GM19193 (cell line): Measurements from ENCODE around the gene IQCM.

ENCODE experiments used
- POLR2A ChIP-seq: IDR thresholded peaks from 4 replicates; pipeline ENCODE4 v1.6.1; 2011; ENCODE audit not compliant: insufficient read depth, insufficient read length; ENCODE audit errors: extremely low read depth

Gene IQCM

GRCh38 chr4:149793459-149793858 lies 22.2 kb downstream of the IQCM start:
- no peak for TF ChIP-seq POLR2A

- no peak for TF ChIP-seq POLR2A
Observed at GRCh38 chr4:149791851-149792250, 23.8 kb downstream of the IQCM start.

- TF ChIP-seq POLR2A, result no peak
Observed at GRCh38 chr4:149790172-149790907, 25.3 kb downstream of the IQCM start.

GRCh38 chr4:149788300-149788699 lies 27.3 kb downstream of the IQCM start:
- no peak for TF ChIP-seq POLR2A

GRCh38 chr4:149785696-149786431 lies 29.8 kb downstream of the IQCM start:
- no peak for TF ChIP-seq POLR2A

GRCh38 chr4:149784018-149784417 lies 31.6 kb downstream of the IQCM start:
- TF ChIP-seq POLR2A, result no peak

DNA sequence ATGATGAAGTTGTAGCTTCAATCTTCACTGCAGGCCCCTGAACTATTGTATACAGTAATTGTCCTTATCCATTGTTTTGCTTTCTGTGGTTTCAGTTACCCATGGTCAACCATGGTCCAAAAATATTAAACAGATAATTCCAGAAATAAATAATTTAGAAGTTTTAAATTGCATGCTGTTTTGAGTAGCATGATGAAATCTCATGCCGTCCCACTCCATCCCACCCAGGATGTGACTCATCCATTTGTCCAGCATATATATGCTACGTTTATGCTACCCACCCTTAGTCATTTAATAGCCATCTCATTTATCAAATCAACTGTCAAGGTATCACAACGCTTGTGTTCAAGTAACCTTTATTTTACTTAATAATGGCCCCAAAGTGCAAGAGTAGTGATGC lies 34.5 kb downstream of the IQCM start:
- no peak for TF ChIP-seq POLR2A

DNA sequence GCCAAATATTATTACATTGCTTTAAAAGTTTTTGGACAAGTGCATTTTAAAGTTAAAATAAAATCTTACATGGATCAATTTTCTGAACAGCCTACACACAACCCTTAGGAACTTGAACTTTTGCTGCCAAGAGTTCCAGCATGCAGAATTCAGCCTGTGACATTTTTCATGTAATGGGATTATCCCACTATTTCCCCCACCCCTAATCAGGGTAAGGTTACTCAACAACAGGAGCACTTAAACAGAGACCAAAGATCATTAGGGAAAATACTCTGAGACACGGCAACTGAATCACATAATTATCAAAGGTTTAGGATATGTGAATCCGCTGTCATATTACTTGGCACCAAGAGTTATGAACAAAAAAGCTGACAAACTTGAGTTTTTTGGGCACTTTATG lies 47.2 kb downstream of the IQCM start:
- no peak for TF ChIP-seq POLR2A

- TF ChIP-seq POLR2A, result no peak
Observed at GRCh38 chr4:149766135-149766534, 49.5 kb downstream of the IQCM start.

GRCh38 chr4:149765630-149766029 lies 50.0 kb downstream of the IQCM start:
- no peak for TF ChIP-seq POLR2A

DNA sequence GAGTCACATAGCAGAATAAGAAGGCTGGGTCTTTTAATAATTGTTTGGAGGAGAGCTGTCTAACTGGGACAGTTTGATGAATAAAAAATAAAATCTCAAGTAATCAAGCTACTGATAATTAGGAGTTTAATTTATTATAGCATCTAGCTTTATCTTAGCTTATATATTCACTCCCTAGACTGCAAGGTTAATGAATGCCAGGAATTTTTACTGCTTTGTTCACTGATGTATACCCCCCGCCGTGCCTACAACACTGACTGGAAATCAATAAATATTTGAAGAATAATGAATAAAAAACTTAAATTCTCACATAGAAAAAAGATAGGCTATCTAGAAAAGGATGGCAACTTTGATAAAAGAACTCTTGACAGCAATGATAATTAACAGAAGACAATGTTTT lies 59.7 kb downstream of the IQCM start:
- TF ChIP-seq POLR2A, result no peak

DNA sequence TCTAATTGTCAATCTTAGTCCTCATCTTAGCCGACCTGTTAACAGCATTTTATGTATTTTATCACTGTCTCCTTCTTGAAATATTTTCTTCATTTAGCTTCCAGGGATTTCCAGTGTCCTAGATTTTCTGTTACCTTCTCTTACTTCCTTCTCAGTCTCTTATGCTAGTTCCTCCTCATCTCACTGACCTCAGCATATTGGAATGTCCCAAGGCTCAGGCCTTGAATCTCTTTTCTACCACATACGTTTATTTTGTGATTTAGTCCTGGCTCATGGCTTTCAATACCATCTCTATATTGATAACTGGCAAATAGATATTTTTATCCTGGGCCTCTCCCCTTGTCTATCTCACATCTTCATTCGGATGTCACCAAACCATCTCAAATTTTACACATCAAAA lies 61.1 kb downstream of the IQCM start:
- no peak for TF ChIP-seq POLR2A

DNA sequence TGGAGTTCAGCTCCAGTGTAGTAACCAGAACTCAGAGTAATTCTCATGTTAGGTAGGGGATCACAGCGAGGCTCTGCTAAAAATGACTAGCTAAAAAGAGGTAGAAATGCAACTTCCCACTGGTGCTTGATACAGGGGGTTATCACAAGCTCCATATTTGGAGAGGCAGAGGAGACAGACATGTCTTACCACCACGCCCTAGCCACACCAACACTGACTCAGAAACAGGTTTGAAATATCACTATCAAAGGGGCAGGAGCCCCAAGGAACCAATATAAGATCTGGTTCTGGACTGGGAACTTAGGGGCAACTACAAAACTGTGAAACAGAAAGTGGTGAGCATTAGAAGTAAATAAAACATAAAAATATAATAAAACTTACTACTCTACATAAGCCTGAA lies 62.9 kb downstream of the IQCM start:
- no peak for TF ChIP-seq POLR2A

- TF ChIP-seq POLR2A, result no peak
Observed at GRCh38 chr4:149751174-149751573, 64.5 kb downstream of the IQCM start.

DNA sequence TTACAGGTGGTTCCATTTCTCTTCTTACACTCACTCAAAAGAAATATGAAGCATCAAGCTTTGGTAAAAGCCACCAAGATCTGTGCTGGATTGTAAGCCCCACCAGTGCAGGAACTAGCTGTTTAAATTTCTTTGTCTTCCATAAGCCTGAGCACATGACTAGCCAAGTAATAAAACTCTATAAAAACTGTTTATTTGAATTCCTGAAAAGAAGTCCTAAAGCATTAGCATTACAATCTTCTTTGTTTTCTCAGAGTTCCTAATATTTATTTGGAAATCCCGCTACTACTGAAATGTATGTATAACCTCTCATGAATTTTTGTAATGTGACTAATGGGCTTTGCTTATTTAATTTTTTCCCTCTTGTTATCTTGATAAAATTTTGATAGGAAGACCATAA lies 65.9 kb downstream of the IQCM start:
- no peak for TF ChIP-seq POLR2A

DNA sequence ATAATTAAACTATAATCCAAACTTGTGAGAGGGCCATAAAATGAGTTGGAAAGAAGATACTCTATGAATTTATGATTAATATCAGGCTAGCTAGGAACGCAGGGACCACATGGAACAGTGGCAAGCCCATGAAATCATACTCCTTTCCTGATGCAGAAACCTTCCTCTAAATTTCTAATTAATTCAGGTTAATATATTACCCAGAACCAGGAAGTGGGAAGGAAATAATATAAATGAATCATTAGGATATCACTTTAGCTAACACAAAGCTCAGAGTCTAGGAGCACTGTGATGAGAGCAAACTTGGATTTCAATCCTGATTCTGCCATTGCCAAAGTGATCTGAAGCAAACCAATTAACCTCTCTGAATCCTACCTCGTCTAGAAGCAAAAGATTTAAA lies 68.0 kb downstream of the IQCM start:
- no peak for TF ChIP-seq POLR2A
